ENCODE data around the gene BTBD8. TPM values are rescaled to one million over a fixed set of nuclear protein-coding genes. Genes with fewer than 3 reads are reported as not detected.
"Not testable (repeated sequence)": the region's sequence is repeated elsewhere in the genome, so short reads cannot be mapped to it uniquely, and the experiment has no call there.

Gene BTBD8
- total RNA-seq, 1 donor from 2014 or later = 0.51 TPM

GRCh38 chr1:92065042-92065441 is 15.1 kb upstream of the BTBD8 start:
- Mint-ChIP-seq H3K4me1 (no peaks in the 10 kb centered on the region), H3K27me3 (peaks cover 7% of the 10 kb centered on the region), H3K4me3 (no peak overlapping the region), H3K36me3 (ENCODE audit: low read depth) (no peaks in the 10 kb centered on the region), H3K27ac (no peak overlapping the region), H3K9me3 (no peaks in the 10 kb centered on the region)
- ATAC-seq (ENCODE audit: low read depth) = no peak
- intact Hi-C loops (cut with micrococcal nuclease) = no loop called here
- ChIA-PET POLR2A (no interaction called here), CTCF (no interaction called here)
- DNase-seq = no peak
- TF ChIP-seq CTCF (IDR thresholded peaks at IDR 0.05) = no peak

- Mint-ChIP-seq H3K27ac (no peak overlapping the region), H3K27me3 (peaks cover 7% of the 10 kb centered on the region), H3K9me3 (no peaks in the 10 kb centered on the region), H3K36me3 (ENCODE audit: low read depth) (no peaks in the 10 kb centered on the region), H3K4me3 (no peak overlapping the region), H3K4me1 (no peaks in the 10 kb centered on the region)
- TF ChIP-seq CTCF (IDR thresholded peaks at IDR 0.05) = no peak
- ATAC-seq (ENCODE audit: low read depth) = no peak
- intact Hi-C loops (cut with micrococcal nuclease) = no loop called here
- ChIA-PET POLR2A (no interaction called here), CTCF (no interaction called here)
- no peak for DNase-seq
These were observed 13.8 kb upstream of the BTBD8 start for GRCh38 chr1:92066321-92066720.

GRCh38 chr1:92070892-92071291 is 9.3 kb upstream of the BTBD8 start:
- no peaks in the 10 kb centered on the region for H3K27me3 Mint-ChIP-seq
- no peak overlapping the region for H3K4me3 Mint-ChIP-seq
- H3K36me3 Mint-ChIP-seq (ENCODE audit: low read depth) = no peaks in the 10 kb centered on the region
- H3K27ac Mint-ChIP-seq = no peak overlapping the region
- intact Hi-C loops (cut with micrococcal nuclease) = no loop called here
- ATAC-seq (ENCODE audit: low read depth) = no peak
- no peak for DNase-seq
- H3K9me3 Mint-ChIP-seq = no peaks in the 10 kb centered on the region
- CTCF ChIA-PET = no interaction called here
- no peak for TF ChIP-seq CTCF (IDR thresholded peaks at IDR 0.05)
- H3K4me1 Mint-ChIP-seq = no peaks in the 10 kb centered on the region
- POLR2A ChIA-PET = no interaction called here

GRCh38 chr1:92074446-92074845 is 5.7 kb upstream of the BTBD8 start:
- intact Hi-C loops (cut with micrococcal nuclease); H3K9me3 Mint-ChIP-seq; H3K27me3 Mint-ChIP-seq; CTCF ChIA-PET; POLR2A ChIA-PET; DNase-seq; H3K36me3 Mint-ChIP-seq (ENCODE audit: low read depth); H3K4me1 Mint-ChIP-seq; H3K27ac Mint-ChIP-seq; H3K4me3 Mint-ChIP-seq; ATAC-seq (ENCODE audit: low read depth): not testable (repeated sequence)

- H3K27ac Mint-ChIP-seq = no peak within 1 kb of the TSS
- H3K4me1 Mint-ChIP-seq = peaks cover 5% of the 10 kb centered on the region
- DNase-seq (no peak), ATAC-seq (ENCODE audit: low read depth) (no peak)
- intact Hi-C loops (cut with micrococcal nuclease) = no loop called here
- TF ChIP-seq CTCF (IDR thresholded peaks at IDR 0.05) = no peak
- ChIA-PET POLR2A (no interaction called here), CTCF (no interaction called here)
- no peaks in the 10 kb centered on the region for H3K27me3 Mint-ChIP-seq
- H3K9me3 Mint-ChIP-seq = no peaks in the 10 kb centered on the region
- no peaks in the 10 kb centered on the region for H3K36me3 Mint-ChIP-seq (ENCODE audit: low read depth)
- no peak within 1 kb of the TSS for H3K4me3 Mint-ChIP-seq
These were observed 4.8 kb upstream of the BTBD8 start, which contains the start of gene SETSIP for GRCh38 chr1:92075311-92075710. SETSIP (minus strand) TSS chr1:92075411; CDS start chr1:92075411, 0 bp downstream.

GRCh38 chr1:92076363-92076762 is 3.8 kb upstream of the BTBD8 start:
- ATAC-seq (ENCODE audit: low read depth) = no peak
- DNase-seq = no peak
- POLR2A ChIA-PET = no interaction called here
- Mint-ChIP-seq H3K4me1 (peaks cover 7% of the 10 kb centered on the region), H3K36me3 (ENCODE audit: low read depth) (peaks cover 2% of the 10 kb centered on the region), H3K9me3 (no peaks in the 10 kb centered on the region), H3K27me3 (no peaks in the 10 kb centered on the region), H3K4me3 (no peak overlapping the region), H3K27ac (no peak overlapping the region)
- intact Hi-C loops (cut with micrococcal nuclease) = no loop called here
- TF ChIP-seq CTCF (IDR thresholded peaks at IDR 0.05) = no peak
- CTCF ChIA-PET = no interaction called here

GRCh38 chr1:92078077-92078476 is 2.1 kb upstream of the BTBD8 start:
- CTCF ChIA-PET = interaction anchor here (0.6 kb wide), 1 partner anchor 38 kb away, joined by 3 read pairs; no protein-coding TSS in a partner anchor
- H3K27me3 Mint-ChIP-seq; DNase-seq; H3K27ac Mint-ChIP-seq; intact Hi-C loops (cut with micrococcal nuclease); ATAC-seq (ENCODE audit: low read depth); H3K4me1 Mint-ChIP-seq; H3K4me3 Mint-ChIP-seq; H3K36me3 Mint-ChIP-seq (ENCODE audit: low read depth); POLR2A ChIA-PET; H3K9me3 Mint-ChIP-seq: not testable (repeated sequence)
